Kasumi-1 (cell line): ENCODE measurements around the gene STAT4.

Experiments
- DNase-seq, 2 experiments: peaks; one replicate each; lab custom pipeline; 2025; lab: John Stamatoyannopoulos, UW

Gene STAT4

GRCh38 chr2:191150600-191151330 lies at the start of gene STAT4:
Gene STAT4, minus strand, starts transcription at chr2:191150994. Its CDS starts 2,791 bp downstream, at chr2:191148203.
- DNase-seq, result peak; percentile 42 to 44

GRCh38 chr2:191199929-191200512 lies 49.2 kb upstream of the STAT4 start:
- no peak for DNase-seq

- DNase-seq, result no peak
Observed at GRCh38 chr2:191198271-191198670, 47.5 kb upstream of the STAT4 start.

- DNase-seq, result no peak
Observed at GRCh38 chr2:191197096-191197495, 46.3 kb upstream of the STAT4 start.

- DNase-seq, result no peak
Observed at GRCh38 chr2:191195021-191195420, 44.2 kb upstream of the STAT4 start.

- no peak for DNase-seq
Observed at GRCh38 chr2:191190861-191191552, 40.2 kb upstream of the STAT4 start.

- DNase-seq, result no peak
Observed at GRCh38 chr2:191190435-191190834, 39.6 kb upstream of the STAT4 start.

GRCh38 chr2:191189112-191189635 lies 38.4 kb upstream of the STAT4 start:
- no peak for DNase-seq

GRCh38 chr2:191188550-191189093 lies 37.8 kb upstream of the STAT4 start:
- no peak for DNase-seq

- no peak for DNase-seq
Observed at GRCh38 chr2:191187105-191187829, 36.5 kb upstream of the STAT4 start.

- no peak for DNase-seq
Observed at GRCh38 chr2:191184457-191184856, 33.7 kb upstream of the STAT4 start.

GRCh38 chr2:191183516-191183915 lies 32.7 kb upstream of the STAT4 start:
- DNase-seq, result no peak

GRCh38 chr2:191183081-191183480 lies 32.3 kb upstream of the STAT4 start:
- no peak for DNase-seq

- no peak for DNase-seq
Observed at GRCh38 chr2:191180713-191181112, 29.9 kb upstream of the STAT4 start.

- DNase-seq, result peak in 1 of 2 experiments; percentile 20
Observed at GRCh38 chr2:191180276-191180675, 29.5 kb upstream of the STAT4 start.

GRCh38 chr2:191178806-191179514 lies 28.2 kb upstream of the STAT4 start:
- no peak for DNase-seq

GRCh38 chr2:191177751-191178736 lies 27.2 kb upstream of the STAT4 start:
- no peak for DNase-seq

GRCh38 chr2:191176801-191177438 lies 26.1 kb upstream of the STAT4 start:
- DNase-seq, result no peak

- no peak for DNase-seq
Observed at GRCh38 chr2:191176305-191176704, 25.5 kb upstream of the STAT4 start.

GRCh38 chr2:191174442-191174841 lies 23.6 kb upstream of the STAT4 start:
- no peak for DNase-seq
